HG03060 (cell line): Measurements from ENCODE around the gene EXOSC3.
"Not testable (repeated sequence)": the region's sequence is repeated elsewhere in the genome, so short reads cannot be mapped to it uniquely, and the experiment has no call there.

Experiments
- ATAC-seq: cut with Tn5 transposase; IDR thresholded peaks from one replicate; pipeline ENCODE4 v1.9.1; 2021; ENCODE audit warnings: low read depth, moderate number of reproducible peaks; ENCODE audit not compliant: unreplicated experiment

Gene EXOSC3

GRCh38 chr9:37776328-37776727 is 8.5 kb downstream of the EXOSC3 start:
- ATAC-seq = no peak

DNA sequence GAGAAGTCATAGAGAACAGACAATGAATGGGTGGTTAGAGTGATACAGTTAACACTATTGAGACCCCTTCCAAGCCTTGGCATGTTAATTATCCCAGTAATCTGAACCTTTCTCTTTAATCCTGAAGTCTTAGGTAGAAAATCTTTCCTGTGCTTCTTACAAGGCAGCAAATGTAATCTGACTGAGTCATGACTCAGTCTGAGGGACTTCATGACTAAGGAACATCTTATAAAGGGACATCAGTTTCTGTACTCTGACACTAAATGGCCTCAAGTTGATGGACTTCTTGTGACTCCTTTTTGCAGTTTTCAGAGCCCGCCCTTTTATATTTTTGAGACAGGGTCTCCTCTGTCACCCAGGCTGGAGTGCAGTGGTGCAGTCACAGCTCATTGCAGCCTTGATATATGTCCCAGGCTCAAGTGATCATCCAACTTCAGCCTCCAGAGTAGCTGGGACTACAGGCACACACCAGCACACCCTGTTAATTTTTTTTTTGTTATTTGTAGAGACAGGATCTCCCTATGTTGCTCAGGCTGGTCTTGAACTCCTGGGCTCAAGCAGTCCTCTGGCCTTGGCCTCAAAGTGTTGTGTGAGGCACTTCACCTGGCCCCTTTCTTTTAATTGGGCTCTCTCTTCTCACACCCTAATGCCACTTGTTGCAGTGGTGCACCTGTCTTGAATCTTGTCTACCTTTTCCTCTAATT is 9.5 kb downstream of the EXOSC3 start:
- ATAC-seq = no peak

DNA sequence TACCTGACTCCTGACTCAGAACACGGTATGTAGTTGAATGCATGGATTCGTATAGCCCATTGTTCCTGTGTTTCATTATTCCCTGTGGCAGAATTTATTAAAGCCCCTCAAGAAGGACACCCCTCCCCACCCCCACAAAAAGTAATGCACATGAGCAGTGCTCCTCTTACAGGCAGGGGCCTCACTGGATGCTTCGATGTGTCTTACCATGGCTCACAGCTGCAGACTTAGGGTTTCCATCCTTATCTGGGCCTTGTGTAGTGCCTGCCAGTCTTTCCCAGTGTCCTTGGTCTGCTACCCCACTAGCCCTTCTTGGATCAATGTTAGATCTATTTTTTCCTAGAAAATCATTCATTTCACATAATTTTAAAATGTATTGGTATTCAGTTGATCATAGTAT is 14.9 kb downstream of the EXOSC3 start:
- ATAC-seq = no peak

DNA sequence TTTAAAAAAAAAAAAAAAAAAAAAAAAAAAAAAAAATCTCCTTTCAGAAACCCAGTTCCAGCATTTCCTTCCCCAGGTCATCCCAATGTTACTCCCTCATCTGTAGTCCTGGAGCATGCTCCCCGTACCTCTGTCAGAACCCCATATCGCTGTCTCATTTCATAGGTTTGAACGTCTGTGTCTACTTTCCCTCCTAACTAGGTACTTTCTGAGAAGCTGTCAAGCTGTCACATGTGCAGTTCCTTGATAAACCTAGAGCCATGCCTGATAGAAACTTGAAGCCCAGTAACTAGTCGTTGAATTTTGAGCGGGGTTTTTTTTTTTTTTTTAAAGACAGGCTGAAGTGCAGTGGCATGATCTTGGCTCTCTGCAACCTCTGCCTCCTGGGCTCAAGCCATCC is 15.6 kb downstream of the EXOSC3 start:
- ATAC-seq = no peak

DNA sequence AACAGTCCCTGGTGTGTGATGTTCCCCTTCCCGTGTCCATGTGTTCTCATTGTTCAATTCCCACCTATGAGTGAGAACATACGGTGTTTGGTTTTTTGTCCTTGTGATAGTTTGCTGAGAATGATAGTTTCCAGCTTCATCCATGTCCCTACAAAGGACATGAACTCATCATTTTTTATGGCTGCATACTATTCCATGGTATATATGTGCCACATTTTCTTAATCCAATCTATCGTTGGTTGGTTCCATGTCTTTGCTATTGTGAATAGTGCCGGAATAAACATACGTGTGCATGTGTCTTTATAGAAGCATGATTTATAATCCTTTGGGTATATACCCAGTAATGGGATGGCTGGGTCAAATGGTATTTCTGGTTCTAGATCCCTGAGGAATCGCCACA is 19.6 kb downstream of the EXOSC3 start:
- not testable (repeated sequence) for ATAC-seq

GRCh38 chr9:37761511-37761910 is 23.4 kb downstream of the EXOSC3 start:
- ATAC-seq = no peak

- no peak for ATAC-seq
These were observed 24.3 kb downstream of the EXOSC3 start for GRCh38 chr9:37760416-37761161.

GRCh38 chr9:37758747-37759146 is 26.1 kb downstream of the EXOSC3 start:
- no peak for ATAC-seq

DNA sequence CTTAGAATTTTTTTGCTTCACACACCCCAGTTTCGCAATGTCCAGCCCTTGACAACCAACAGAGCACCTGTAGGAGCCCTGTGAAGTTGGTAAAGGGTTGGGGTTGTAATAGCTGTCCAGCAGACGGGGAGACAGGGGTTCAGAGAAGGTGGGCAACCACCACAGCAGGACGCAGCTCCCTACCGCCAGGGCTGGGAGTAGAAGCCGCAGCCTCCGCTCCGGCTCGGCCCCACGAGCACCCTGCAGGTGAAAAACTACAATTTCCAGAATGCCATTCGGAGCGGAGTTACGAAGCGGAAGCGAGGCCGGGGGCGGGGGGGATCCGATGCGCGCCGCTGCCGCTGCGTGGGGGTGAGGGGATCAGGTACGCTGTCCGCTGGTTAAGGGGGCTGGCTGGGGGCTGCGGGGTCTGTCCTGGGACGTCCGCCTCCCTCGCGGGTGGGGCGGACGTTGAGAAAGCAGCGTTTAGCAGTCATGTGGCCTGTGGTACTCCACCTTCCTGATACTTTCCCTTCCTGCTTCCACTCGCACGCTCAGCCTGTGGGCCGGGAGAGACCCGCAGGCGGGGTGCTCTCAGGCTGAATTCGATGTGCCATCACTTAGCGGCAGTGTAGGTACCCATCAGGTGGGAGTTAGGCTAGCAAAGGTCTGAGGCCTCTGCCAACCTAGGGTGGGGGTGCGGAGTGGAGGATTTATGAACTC is 31.2 kb downstream of the EXOSC3 start, which contains the start of gene TRMT10B:
Gene TRMT10B (plus strand): TSS at position 317 of the 702 bp plus-strand sequence. CDS start 8,127 bp downstream, outside the sequence.
- no peak for ATAC-seq

DNA sequence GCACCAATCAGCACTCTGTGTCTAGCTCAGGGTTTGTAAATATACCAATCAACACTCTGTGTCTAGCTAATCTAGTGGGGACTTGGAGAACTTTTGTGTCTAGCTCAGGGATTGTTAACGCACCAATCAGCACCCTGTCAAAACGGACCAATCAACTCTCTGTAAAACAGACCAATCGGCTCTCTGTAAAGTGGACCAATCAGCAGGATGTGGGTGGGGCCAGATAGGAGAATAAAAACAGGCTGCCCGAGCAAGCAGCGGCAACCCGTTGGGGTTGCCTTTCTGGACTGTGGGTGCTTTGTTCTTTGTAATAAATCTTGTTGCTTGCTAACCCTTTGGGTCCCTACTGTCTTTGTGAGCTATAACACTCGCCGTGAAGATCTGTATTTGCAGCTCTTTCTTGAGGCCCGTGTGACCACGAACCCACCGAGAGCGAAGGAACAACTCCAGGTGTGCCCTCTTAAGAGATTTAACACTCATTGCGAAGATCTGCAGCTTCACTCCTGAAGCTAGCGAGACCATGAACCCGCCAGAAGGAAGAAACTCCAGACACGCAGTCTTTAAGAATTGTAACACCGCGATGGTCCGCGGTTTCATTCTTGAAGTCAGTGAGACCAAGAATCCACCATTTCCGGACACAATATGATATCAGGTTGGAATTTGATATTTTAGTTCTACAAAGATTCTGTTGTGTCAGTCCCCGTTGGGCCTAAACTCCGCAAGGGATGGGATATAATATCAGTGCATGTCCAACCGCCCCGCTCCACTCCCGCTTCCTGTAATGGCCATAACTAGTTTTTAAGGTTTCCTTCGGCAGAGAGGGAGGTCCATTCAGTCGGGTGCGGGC is 32.0 kb downstream of the EXOSC3 start:
- no peak for ATAC-seq

DNA sequence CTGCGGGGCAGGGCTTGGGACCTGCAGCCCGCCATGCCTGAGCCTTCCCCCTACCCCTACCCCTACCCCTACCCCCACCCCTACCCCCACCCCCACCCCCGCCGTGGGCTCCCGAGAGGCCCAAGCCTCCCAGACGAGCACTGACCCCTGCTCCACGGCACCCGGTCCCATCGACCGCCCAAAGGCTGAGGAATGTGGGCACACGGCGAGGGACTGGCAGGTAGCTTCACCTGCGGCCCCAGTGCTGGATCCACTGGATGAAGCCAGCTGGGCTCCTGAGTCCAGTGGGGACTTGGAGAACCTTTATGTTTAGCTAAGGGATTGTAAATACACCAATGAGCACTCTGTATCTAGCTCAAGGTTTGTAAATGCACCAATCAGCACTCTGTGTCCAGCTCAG is 32.8 kb downstream of the EXOSC3 start:
- not testable (repeated sequence) for ATAC-seq

GRCh38 chr9:37751704-37752103 is 33.2 kb downstream of the EXOSC3 start:
- not testable (repeated sequence) for ATAC-seq

GRCh38 chr9:37751186-37751585 is 33.7 kb downstream of the EXOSC3 start:
- no peak for ATAC-seq

- ATAC-seq = no peak
These were observed 35.7 kb downstream of the EXOSC3 start for GRCh38 chr9:37749129-37749528.

DNA sequence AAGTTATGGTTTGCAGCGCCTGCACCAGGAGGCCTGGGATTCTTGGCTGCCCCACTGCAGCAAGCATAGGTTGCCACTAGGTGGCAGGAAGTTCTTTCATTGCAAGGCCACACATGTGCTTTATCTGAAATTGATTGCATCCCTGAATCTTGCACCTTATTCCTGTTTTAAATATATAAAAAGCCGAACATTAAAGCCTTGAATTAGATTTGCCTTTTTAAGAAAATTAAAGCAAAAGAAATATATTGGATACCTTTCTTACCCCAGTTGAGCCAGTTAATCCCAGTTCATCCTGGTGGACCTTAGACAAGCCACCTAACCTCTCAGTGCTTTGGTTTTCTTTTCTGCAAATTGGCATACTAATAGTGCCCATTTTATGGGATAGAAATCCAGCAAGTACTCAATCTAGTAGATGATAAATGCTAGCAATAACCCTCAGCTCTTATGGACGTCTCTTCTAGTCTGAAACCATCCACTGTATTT is 37.6 kb downstream of the EXOSC3 start:
- ATAC-seq = no peak

DNA sequence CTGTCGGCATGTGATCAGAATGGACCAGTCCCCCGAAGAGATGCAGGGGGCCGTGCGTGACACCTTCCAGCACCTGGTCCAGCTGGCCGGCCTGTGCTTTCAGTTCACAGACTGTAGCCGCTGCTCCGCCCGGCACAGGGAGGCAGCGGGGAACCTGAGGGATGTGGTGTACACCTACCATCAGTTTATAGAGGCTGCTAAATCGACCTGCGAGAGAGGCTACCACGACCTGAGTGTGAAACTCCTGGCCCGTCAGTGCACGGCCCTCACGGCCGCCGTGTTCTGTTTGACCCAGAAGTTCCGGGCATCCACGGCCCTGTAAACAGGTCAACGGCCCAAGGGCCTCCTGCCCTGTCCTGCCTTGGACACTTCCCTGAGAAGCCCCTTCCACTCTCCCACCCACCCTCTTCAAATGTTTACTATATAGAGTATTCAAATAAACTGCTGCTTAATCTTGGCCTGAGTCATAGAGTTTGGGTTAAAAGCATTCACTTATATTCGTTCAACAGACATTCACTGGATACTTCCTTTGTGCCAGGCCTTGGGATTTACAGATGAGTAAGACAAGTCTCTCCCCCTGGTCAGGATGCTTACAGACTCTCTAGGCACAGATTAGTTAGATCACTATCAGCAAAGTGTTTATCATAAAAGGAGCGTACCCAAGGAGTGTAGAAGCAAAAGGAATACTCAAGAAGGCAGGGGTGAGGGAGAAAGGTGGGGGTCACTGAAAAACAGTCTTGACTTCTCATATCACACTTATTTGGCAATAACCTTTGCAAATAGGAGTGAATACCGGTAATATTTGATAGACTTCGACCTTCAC is 38.2 kb downstream of the EXOSC3 start:
- ATAC-seq = no peak

DNA sequence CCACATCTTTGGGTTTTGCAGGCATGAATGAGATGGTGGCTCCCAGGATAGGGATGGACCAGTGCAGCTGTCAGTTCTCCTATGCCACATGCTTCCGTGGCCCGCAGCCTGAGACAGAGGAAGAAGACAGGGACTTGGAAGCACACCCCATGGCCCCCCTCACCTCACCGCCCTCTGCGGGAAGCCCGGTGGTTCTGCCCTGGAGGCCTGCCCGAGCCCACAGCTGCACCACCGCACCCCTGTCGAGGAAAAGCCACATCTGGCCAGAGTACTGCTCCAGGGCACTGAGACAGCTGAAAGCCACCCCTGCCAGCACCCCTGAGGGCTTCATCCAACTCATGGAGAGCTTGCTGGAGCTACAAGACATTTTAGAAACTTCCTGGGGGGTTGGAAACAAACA is 38.9 kb downstream of the EXOSC3 start:
- no peak for ATAC-seq

- no peak for ATAC-seq
These were observed 44.1 kb downstream of the EXOSC3 start for GRCh38 chr9:37740631-37741328.

DNA sequence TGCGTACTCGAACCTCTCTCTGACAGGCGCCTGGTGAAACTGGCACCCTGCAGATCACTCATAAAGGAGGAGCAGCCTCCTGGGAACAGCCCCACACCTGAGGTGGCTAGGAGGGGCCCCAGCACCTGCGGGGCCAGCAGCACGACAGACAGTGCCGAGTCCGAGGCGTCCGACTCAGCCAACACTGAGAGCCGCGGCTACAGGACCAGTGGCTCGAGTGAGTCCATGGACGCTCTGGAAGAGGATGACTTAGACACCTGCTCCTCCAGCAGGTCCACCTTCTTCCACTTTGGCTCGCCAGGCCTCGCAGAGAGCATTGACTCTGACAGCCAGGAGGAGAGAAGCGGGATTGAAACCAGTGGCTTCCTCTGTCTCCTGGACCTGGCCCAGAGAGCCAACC is 44.7 kb downstream of the EXOSC3 start:
- ATAC-seq = no peak
